PC-3 (cell line): ENCODE measurements around the gene MAGI1.

ENCODE experiments used
- CTCF ChIP-seq: fragments of 300-600 bp; sonication (generic); conservative IDR thresholded peaks from 2 replicates; pipeline ENCODE4 v1.5.1; 2017; ENCODE audit warnings: antibody characterized with exemption, low read depth, mild to moderate bottlenecking, low read length
- EZH2 ChIP-seq: fragments of 300-600 bp; sonication (generic); IDR thresholded peaks from one replicate; pipeline ENCODE4 v1.6.1; 2017; ENCODE audit warnings: antibody characterized with exemption, mild to moderate bottlenecking, low read length; ENCODE audit not compliant: unreplicated experiment

DNA sequence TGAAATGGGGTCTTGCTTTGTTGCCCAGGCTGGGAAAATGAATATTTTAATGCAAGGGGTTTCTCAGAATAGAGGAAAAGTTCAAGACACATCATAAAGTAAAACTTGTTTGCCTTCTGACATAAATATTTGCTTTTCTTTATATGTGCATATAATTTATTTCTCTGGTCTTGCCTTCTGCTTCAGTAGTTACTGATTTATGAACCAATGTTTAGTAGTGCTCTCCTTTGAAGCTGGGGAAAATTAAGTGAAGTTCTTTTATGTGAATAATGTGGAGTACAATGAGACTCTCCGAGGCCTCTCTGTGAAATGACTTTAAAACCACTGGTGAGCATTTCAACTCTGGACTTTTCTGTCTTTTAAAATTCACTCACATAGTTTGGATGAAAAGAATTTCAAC, 55.6 kb downstream of the MAGI1 start:
- no peak for TF ChIP-seq CTCF
- TF ChIP-seq EZH2 = no peak
